HepG2 (cell line): Measurements from ENCODE around the gene TBX18. TPM values are rescaled to one million over a fixed set of nuclear protein-coding genes. Genes with fewer than 3 reads are reported as not detected.
A peak's percentile ranks its signal among the peaks of the same experiment; 100 is the strongest.

Experiments
- ATAC-seq: fragments of 200-7000 bp; cut with Tn5 transposase; 3 replicates; pipeline ENCODE4 v1.9.1; 2020; ENCODE audit warnings: mild to moderate bottlenecking, moderate library complexity
- BruUV-seq: library from RNA; stranded (reverse); fragments of 400-500 nt; replicated peaks from 2 replicates; lab custom pipeline; 2021; lab: Mats Ljungman, UMichigan
- CTCF ChIA-PET: fragments of 300-600 bp; formaldehyde crosslinking; extraction: SDS; loops from one replicate; lab custom pipeline; 2021; ENCODE audit warnings: low total read pairs, inconsistent platforms, low intra/inter-chr PET ratio; lab: Yijun Ruan, JAX
- POLR2A ChIA-PET: fragments of 350-600 bp; sonication (Branson Sonifier 250); formaldehyde crosslinking; loops from one replicate; lab custom pipeline; 2020; ENCODE audit warnings: antibody characterized with exemption, inconsistent platforms; lab: Yijun Ruan, JAX
- DNase-seq: peaks from one replicate; pipeline ENCODE4 v3.0.0-alpha.2; 2015; ENCODE audit warnings: low spot score
- FAIRE-seq: peaks from 3 replicates; lab custom pipeline; 2011; peaks lifted over from hg19 to GRCh38; lab: Jason Lieb, UNC
- H2AFZ ChIP-seq: one replicate; pipeline ENCODE4 v1.6.1; 2011; ENCODE audit warnings: low read length, inconsistent platforms
- H3K27ac ChIP-seq: fragments of 300-600 bp; 3 replicates; pipeline ENCODE4 v1.8.0; 2011; ENCODE audit warnings: mixed run types, mild to moderate bottlenecking, mixed read lengths, low read length, inconsistent platforms; ENCODE audit not compliant: insufficient read depth; ENCODE audit errors: extremely low read length
- H3K27me3 ChIP-seq, 2 experiments: fragments of 200-600 bp in 1 of 2; 2 replicates in 1 of 2; 3 replicates in 1 of 2; pipeline versions ENCODE4 v1.6.0 to v1.8.0; 2011; ENCODE audit warnings: low read length in 2 of 2, mild to moderate bottlenecking in 2 of 2, moderate library complexity in 2 of 2, inconsistent platforms in 1 of 2; ENCODE audit not compliant: insufficient read depth in 2 of 2, control insufficient read depth in 1 of 2
- H3K36me3 ChIP-seq, 2 experiments: fragments of 200-600 bp in 1 of 2; replicated peaks in 1 of 2; 2 replicates in 1 of 2; 3 replicates in 1 of 2; pipeline versions ENCODE4 v1.5.1 to v1.8.0; 2011; ENCODE audit warnings: low read length in 2 of 2, inconsistent platforms in 1 of 2; ENCODE audit not compliant: insufficient read depth in 2 of 2, control insufficient read depth in 1 of 2
- H3K4me1 ChIP-seq: 2 replicates; pipeline ENCODE4 v1.5.1; 2012; ENCODE audit warnings: low read length, inconsistent platforms; ENCODE audit not compliant: insufficient read depth
- H3K4me2 ChIP-seq: 2 replicates; pipeline ENCODE4 v1.6.0; 2011; ENCODE audit warnings: low read depth, low read length, inconsistent platforms
- H3K4me3 ChIP-seq, 3 experiments: fragments of 200-600 bp in 1 of 3; sonication (generic), shearing (Covaris generic) in 1 of 3; replicated peaks in 1 of 3; 2 replicates each; pipeline ENCODE4 v1.5.1; 2011 to 2016; ENCODE audit warnings: low read length in 3 of 3, inconsistent platforms in 2 of 3, low read depth in 2 of 3, mild to moderate bottlenecking in 2 of 3, control low read depth in 1 of 3, mixed read lengths in 1 of 3; ENCODE audit not compliant: insufficient read depth in 1 of 3
- H3K79me2 ChIP-seq: one replicate; pipeline ENCODE4 v1.6.1; 2011; ENCODE audit warnings: low read length, inconsistent platforms; ENCODE audit not compliant: insufficient read depth
- H3K9ac ChIP-seq: 2 replicates; pipeline ENCODE4 v1.6.0; 2011; ENCODE audit warnings: mild to moderate bottlenecking, low read depth, low read length, inconsistent platforms; ENCODE audit not compliant: insufficient read depth
- H3K9me3 ChIP-seq: 2 replicates; pipeline ENCODE4 v1.5.1; 2012; ENCODE audit warnings: mild to moderate bottlenecking, low read length
- H4K20me1 ChIP-seq: 2 replicates; pipeline ENCODE4 v1.6.0; 2011; ENCODE audit warnings: inconsistent platforms, mild to moderate bottlenecking, low read length, moderate library complexity; ENCODE audit not compliant: insufficient read depth
- CREB1 ChIP-seq, 2 experiments: fragments of 450-650 bp in 1 of 2; IDR thresholded peaks; 2 replicates each; pipeline ENCODE4 v1.6.1; 2016 to 2017; ENCODE audit warnings: control low read depth in 1 of 2, mild to moderate bottlenecking in 1 of 2, missing compliant biosample characterization in 1 of 2, missing genetic modification characterization in 1 of 2
- DMTF1 ChIP-seq: sonication (generic); formaldehyde crosslinking; IDR thresholded peaks from 2 replicates; pipeline ENCODE4 v1.4.0; 2020; ENCODE audit warnings: mild to moderate bottlenecking, missing genetic modification reagents
- KDM1A ChIP-seq: IDR thresholded peaks from 2 replicates; pipeline ENCODE4 v1.6.1; 2016; ENCODE audit warnings: missing compliant biosample characterization
- MLLT10 ChIP-seq: sonication (generic); formaldehyde crosslinking; IDR thresholded peaks from 2 replicates; pipeline ENCODE4 v1.4.0; 2020; ENCODE audit warnings: missing genetic modification reagents
- SP5 ChIP-seq: IDR thresholded peaks from 2 replicates; pipeline ENCODE4 v1.6.1; 2016; ENCODE audit warnings: low read depth, borderline replicate concordance
- TBX3 ChIP-seq: fragments of 450-650 bp; IDR thresholded peaks from 2 replicates; pipeline ENCODE4 v1.6.1; 2017; ENCODE audit warnings: antibody characterized with exemption, mild to moderate bottlenecking, inconsistent platforms, borderline replicate concordance
- ZNF333 ChIP-seq: sonication (generic); formaldehyde crosslinking; IDR thresholded peaks from 2 replicates; pipeline ENCODE4 v1.4.0; 2020; ENCODE audit warnings: mild to moderate bottlenecking, missing genetic modification reagents, borderline replicate concordance
- ZNF619 ChIP-seq: sonication (generic); formaldehyde crosslinking; IDR thresholded peaks from 2 replicates; pipeline ENCODE4 v1.4.0; 2020; ENCODE audit warnings: mild to moderate bottlenecking, missing genetic modification reagents
- ZNF674 ChIP-seq: sonication (generic); formaldehyde crosslinking; IDR thresholded peaks from 2 replicates; pipeline ENCODE4 v1.5.0; 2020; ENCODE audit warnings: low read depth, mild to moderate bottlenecking, missing genetic modification reagents
- WGBS: methylation state at CpG from one replicate; pipeline ENCODE4 v1.1.6; 2017; ENCODE audit warnings: low lambda C conversion rate; 5-methylcytosine and 5-hydroxymethylcytosine counted together
- in situ Hi-C: cut with HindIII; loops from 2 replicates; pipeline ENCODE4 v1.10.0; 2017; ENCODE audit warnings: low pct_unique_long_range_greater_than_20kb; ENCODE audit not compliant: extremely low pct_ligation_motif_present
- intact Hi-C: fragments of 100-400 bp; cut with micrococcal nuclease; formaldehyde crosslinking; loops from one replicate; pipeline ENCODE4 v1.10.0; 2022; ENCODE audit not compliant: unreplicated experiment
- polyA plus RNA-seq, 8 experiments: library from polyadenylated mRNA; depleted of rRNA in 3 of 8; stranded (reverse) in 7 of 8; unstranded in 1 of 8; fragments of >200 nt; fragmentation: Illumina TruSeq in 4 of 8; extraction: Trizol in 4 of 8; gene quantifications; 2 replicates each; pipeline versions ENCODE4 v1.2.1 to v1.2.3, GENCODE V29; 2011 to 2016; ENCODE audit warnings: low read depth in 4 of 8, missing spikeins in 1 of 8, mixed read lengths in 1 of 8; ENCODE audit not compliant: insufficient read depth in 1 of 8
- total RNA-seq, 5 experiments: library from RNA; depleted of rRNA; stranded (reverse); fragments of >200 nt; fragmentation: Illumina TruSeq; extraction: Trizol; gene quantifications; 2 replicates each; pipeline ENCODE4 v1.2.3, GENCODE V29; 2016; ENCODE audit warnings: low read depth in 1 of 5
- TF ChIP-seq, protein P1 (sequence below): sonication (generic); formaldehyde crosslinking; IDR thresholded peaks from 2 replicates; pipeline ENCODE4 v1.8.1; 2023; ENCODE audit warnings: mild to moderate bottlenecking, inconsistent platforms, moderate library complexity, missing genetic modification reagents, borderline replicate concordance
- TF ChIP-seq, protein P2 (sequence below): sonication (generic); formaldehyde crosslinking; IDR thresholded peaks from 2 replicates; pipeline ENCODE4 v1.4.0; 2020; ENCODE audit warnings: missing genetic modification reagents, borderline replicate concordance
- TF ChIP-seq, protein P3 (sequence below), 2 experiments: fragments of 450-650 bp in 1 of 2; sonication (generic) in 1 of 2; formaldehyde crosslinking; IDR thresholded peaks; 2 replicates each; pipeline versions ENCODE4 v1.5.0 to v1.8.0; 2020 to 2022; ENCODE audit warnings: mild to moderate bottlenecking in 1 of 2, missing genetic modification reagents in 1 of 2

TBX18 gene
- total and polyA plus RNA-seq, 2 of the 13 experiments (the other 11 are each of a cell fraction or from before 2014, with no cell fraction given): not detected

DNA sequence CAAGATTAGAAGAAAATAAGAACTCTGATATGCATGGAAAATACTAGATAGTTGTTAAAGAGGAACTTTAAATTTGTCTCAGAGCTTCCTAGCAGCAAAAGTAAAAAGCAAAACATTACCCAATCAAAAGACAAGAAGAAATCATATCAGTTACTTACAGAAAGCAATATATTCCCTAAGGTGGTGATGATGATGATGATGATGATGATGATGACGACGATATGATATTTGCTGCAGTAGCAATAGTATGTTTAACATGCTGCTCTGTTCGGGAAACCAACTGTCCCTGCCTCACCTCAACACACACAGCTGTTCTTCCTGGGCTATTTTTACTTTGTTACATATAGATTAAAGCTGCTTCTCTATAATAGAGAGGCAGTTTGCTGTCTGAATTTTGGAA is 12.0 kb upstream of the TBX18 start:
- ATAC-seq (no peak), DNase-seq (no peak), FAIRE-seq (no peak)
- H3K4me2 ChIP-seq: no peak overlapping the region
- H3K27ac ChIP-seq: no peak overlapping the region
- no peak overlapping the region for H2AFZ ChIP-seq
- no peaks in the 10 kb centered on the region for H3K27me3 ChIP-seq
- H3K4me3 ChIP-seq: no peak overlapping the region
- H3K36me3 ChIP-seq: no peaks in the 10 kb centered on the region
- H3K9me3 ChIP-seq: no peaks in the 10 kb centered on the region
- H3K4me1 ChIP-seq: no peaks in the 10 kb centered on the region
- no peaks in the 10 kb centered on the region for H4K20me1 ChIP-seq
- ChIA-PET CTCF (no interaction called here), POLR2A (no interaction called here)
- in situ Hi-C loops (no loop called here), intact Hi-C loops (no loop called here)
- BruUV-seq: no TSS peak
- WGBS: 0% methylated on average over 3 of the region's 3 CpGs
- TF ChIP-seq ZNF619 (CRISPR knock-in tag) (no peak), CREB1 (IDR thresholded peaks at IDR 0.05) (peak; percentile 90), CREB1 (CRISPR knock-in tag; IDR thresholded peaks at IDR 0.05) (no peak)
- no peaks in the 10 kb centered on the region for H3K79me2 ChIP-seq
- H3K9ac ChIP-seq: no peak overlapping the region

- intact Hi-C loops: loop anchor here (2.0 kb wide), 1 partner anchor 47 kb away; no protein-coding TSS in a partner anchor
- no TSS peak for BruUV-seq
- H3K9me3 ChIP-seq: no peaks in the 10 kb centered on the region
- TF ChIP-seq DMTF1 (no peak), TBX3 (no peak), ZNF674 (CRISPR knock-in tag) (no peak), ZNF333 (CRISPR knock-in tag) (no peak), SP5 (CRISPR knock-in tag) (no peak), KDM1A (no peak), MLLT10 (CRISPR knock-in tag) (no peak)
- TF ChIP-seq, protein P1, sequence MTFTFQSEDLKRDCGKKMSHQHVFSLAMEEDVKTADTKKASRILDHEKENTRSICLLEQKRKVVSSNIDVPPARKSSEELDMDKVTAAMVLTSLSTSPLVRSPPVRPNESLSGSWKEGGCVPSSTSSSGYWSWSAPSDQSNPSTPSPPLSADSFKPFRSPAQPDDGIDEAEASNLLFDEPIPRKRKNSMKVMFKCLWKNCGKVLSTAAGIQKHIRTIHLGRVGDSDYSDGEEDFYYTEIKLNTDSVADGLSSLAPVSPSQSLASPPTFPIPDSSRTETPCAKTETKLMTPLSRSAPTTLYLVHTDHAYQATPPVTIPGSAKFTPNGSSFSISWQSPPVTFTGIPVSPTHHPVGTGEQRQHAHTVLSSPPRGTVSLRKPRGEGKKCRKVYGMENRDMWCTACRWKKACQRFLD: no peak
- TF ChIP-seq, protein P2, sequence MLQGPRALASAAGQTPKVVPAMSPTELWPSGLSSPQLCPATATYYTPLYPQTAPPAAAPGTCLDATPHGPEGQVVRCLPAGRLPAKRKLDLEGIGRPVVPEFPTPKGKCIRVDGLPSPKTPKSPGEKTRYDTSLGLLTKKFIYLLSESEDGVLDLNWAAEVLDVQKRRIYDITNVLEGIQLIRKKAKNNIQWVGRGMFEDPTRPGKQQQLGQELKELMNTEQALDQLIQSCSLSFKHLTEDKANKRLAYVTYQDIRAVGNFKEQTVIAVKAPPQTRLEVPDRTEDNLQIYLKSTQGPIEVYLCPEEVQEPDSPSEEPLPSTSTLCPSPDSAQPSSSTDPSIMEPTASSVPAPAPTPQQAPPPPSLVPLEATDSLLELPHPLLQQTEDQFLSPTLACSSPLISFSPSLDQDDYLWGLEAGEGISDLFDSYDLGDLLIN (CRISPR knock-in tag): no peak
- TF ChIP-seq, protein P3, sequence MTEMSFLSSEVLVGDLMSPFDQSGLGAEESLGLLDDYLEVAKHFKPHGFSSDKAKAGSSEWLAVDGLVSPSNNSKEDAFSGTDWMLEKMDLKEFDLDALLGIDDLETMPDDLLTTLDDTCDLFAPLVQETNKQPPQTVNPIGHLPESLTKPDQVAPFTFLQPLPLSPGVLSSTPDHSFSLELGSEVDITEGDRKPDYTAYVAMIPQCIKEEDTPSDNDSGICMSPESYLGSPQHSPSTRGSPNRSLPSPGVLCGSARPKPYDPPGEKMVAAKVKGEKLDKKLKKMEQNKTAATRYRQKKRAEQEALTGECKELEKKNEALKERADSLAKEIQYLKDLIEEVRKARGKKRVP (CRISPR knock-in tag; IDR thresholded peaks at IDR 0.05): no peak
These were observed 11.4 kb upstream of the TBX18 start for GRCh38 chr6:84775751-84776150.

More at GRCh38 chr6:84775751-84776150, 11.4 kb upstream of the TBX18 start:
- Histone ChIP-seq H2AFZ (no peak overlapping the region), H3K27ac (no peak overlapping the region), H3K4me2 (no peak overlapping the region), H3K4me1 (no peaks in the 10 kb centered on the region), H4K20me1 (no peaks in the 10 kb centered on the region), H3K9ac (no peak overlapping the region), H3K79me2 (no peaks in the 10 kb centered on the region), H3K36me3 (no peaks in the 10 kb centered on the region), H3K27me3 (no peaks in the 10 kb centered on the region), H3K4me3 (no peak overlapping the region)
- ATAC-seq (no peak), FAIRE-seq (no peak), DNase-seq (no peak)
- POLR2A ChIA-PET: no interaction called here
- in situ Hi-C loops: no loop called here
- CTCF ChIA-PET: no interaction called here
- 0% methylated on average over 3 of the region's 3 CpGs for WGBS
